MM.1S (cell line): ENCODE data around the gene TIAM1.

Experiments used
- DNase-seq: peaks from one replicate; pipeline ENCODE4 v3.0.0-alpha.2; 2015
- H2AFZ ChIP-seq: fragments of 300-600 bp; sonication (generic); 2 replicates; pipeline ENCODE4 v1.6.0; 2016; ENCODE audit warnings: antibody characterized with exemption, low read length
- H3F3A ChIP-seq: fragments of 300-600 bp; sonication (generic); 2 replicates; pipeline ENCODE4 v1.6.1; 2016; ENCODE audit warnings: mild to moderate bottlenecking, antibody characterized with exemption, low read length, moderate library complexity, mixed read lengths; ENCODE audit not compliant: insufficient read depth
- H3K27ac ChIP-seq: fragments of 300-600 bp; sonication (generic); 2 replicates; pipeline ENCODE4 v1.5.1; 2016; ENCODE audit warnings: mild to moderate bottlenecking, low read length
- H3K27me3 ChIP-seq: fragments of 300-600 bp; sonication (generic); replicated peaks from 2 replicates; pipeline ENCODE4 v1.6.0; 2016; ENCODE audit warnings: low read length; ENCODE audit not compliant: insufficient read depth
- H3K36me3 ChIP-seq: fragments of 300-600 bp; sonication (generic); replicated peaks from 2 replicates; pipeline ENCODE4 v1.6.1; 2016; ENCODE audit warnings: mild to moderate bottlenecking, low read length, mixed read lengths; ENCODE audit not compliant: insufficient read depth
- H3K4me1 ChIP-seq: fragments of 300-600 bp; sonication (generic); 2 replicates; pipeline ENCODE4 v1.6.1; 2016; ENCODE audit warnings: low read length, mixed read lengths
- H3K4me2 ChIP-seq: fragments of 300-600 bp; sonication (generic); 2 replicates; pipeline ENCODE4 v1.6.0; 2016; ENCODE audit warnings: low read depth, low read length
- H3K4me3 ChIP-seq: fragments of 300-600 bp; sonication (generic); 2 replicates; pipeline ENCODE4 v1.5.1; 2016; ENCODE audit warnings: low read length, mixed read lengths
- H3K79me2 ChIP-seq: fragments of 300-600 bp; sonication (generic); 2 replicates; pipeline ENCODE4 v1.6.1; 2016; ENCODE audit warnings: mixed run types, low read length, mixed read lengths
- H3K9ac ChIP-seq: fragments of 300-600 bp; sonication (generic); 2 replicates; pipeline ENCODE4 v1.6.1; 2016; ENCODE audit warnings: low read length, mixed read lengths
- H3K9me2 ChIP-seq: fragments of 300-600 bp; sonication (generic); replicated peaks from 2 replicates; pipeline ENCODE4 v1.6.1; 2016; ENCODE audit warnings: mild to moderate bottlenecking, low read length, mixed read lengths; ENCODE audit not compliant: insufficient read depth
- H3K9me3 ChIP-seq: fragments of 300-600 bp; sonication (generic); replicated peaks from 2 replicates; pipeline ENCODE4 v1.6.1; 2016; ENCODE audit warnings: mild to moderate bottlenecking, low read length, mixed read lengths; ENCODE audit not compliant: insufficient read depth
- H4K20me1 ChIP-seq: fragments of 300-600 bp; sonication (generic); 2 replicates; pipeline ENCODE4 v1.6.1; 2016; ENCODE audit warnings: mild to moderate bottlenecking, low read length, moderate library complexity, mixed read lengths; ENCODE audit not compliant: insufficient read depth
- CTCF ChIP-seq: fragments of 300-600 bp; sonication (generic); IDR thresholded peaks from 2 replicates; pipeline ENCODE4 v1.5.1; 2016; ENCODE audit warnings: antibody characterized with exemption, low read length, mixed read lengths
- EZH2 ChIP-seq: fragments of 300-600 bp; sonication (generic); optimal IDR thresholded peaks from 2 replicates; pipeline ENCODE3; 2017; ENCODE audit warnings: low read depth, mild to moderate bottlenecking, antibody characterized with exemption, low read length, mixed read lengths
- EZH2phosphoT487 ChIP-seq: fragments of 300-600 bp; sonication (generic); IDR thresholded peaks from 2 replicates; pipeline ENCODE4 v1.6.1; 2018; ENCODE audit warnings: antibody characterized with exemption, low read length

TIAM1 gene

DNA sequence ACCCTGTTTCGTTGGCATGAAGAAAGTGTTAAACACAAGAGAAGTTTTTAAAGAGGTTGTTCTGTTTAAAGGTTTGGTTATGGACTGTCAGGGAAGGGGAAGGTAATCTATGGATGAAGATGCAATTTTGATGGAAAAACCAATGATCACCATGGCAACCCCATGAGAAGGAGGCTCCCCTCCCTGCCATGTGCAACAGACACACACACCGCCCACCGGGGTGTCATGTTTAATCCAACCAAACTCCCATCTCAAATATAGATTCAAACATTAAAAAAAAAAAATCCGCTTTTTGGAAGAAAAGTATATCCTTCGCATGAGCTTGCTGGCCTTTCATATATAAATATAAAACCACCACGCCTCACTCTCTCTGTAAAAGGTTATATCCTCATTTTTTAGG, 224.9 kb downstream of the TIAM1 start:
- Histone ChIP-seq H3K27me3 (no peaks in the 10 kb centered on the region), H3K36me3 (no peaks in the 10 kb centered on the region), H3F3A (no peaks in the 10 kb centered on the region), H3K4me2 (no peak overlapping the region), H2AFZ (no peak overlapping the region), H3K4me1 (no peaks in the 10 kb centered on the region), H3K4me3 (no peak overlapping the region), H3K27ac (no peak overlapping the region), H3K79me2 (no peaks in the 10 kb centered on the region), H3K9me3 (no peaks in the 10 kb centered on the region), H3K9ac (no peak overlapping the region), H4K20me1 (no peaks in the 10 kb centered on the region), H3K9me2 (no peaks in the 10 kb centered on the region)
- no peak for DNase-seq
- TF ChIP-seq CTCF (no peak), EZH2phosphoT487 (no peak), EZH2 (no peak)

- no peak overlapping the region for H3K4me2 ChIP-seq
- no peaks in the 10 kb centered on the region for H3K4me1 ChIP-seq
- H2AFZ ChIP-seq: no peak overlapping the region
Observed at GRCh38 chr21:31117128-31117916, 226.7 kb downstream of the TIAM1 start.

GRCh38 chr21:31115249-31115648, 228.8 kb downstream of the TIAM1 start:
- no peaks in the 10 kb centered on the region for H3K36me3 ChIP-seq
- no peak overlapping the region for H3K4me2 ChIP-seq
- no peak for DNase-seq
- no peaks in the 10 kb centered on the region for H4K20me1 ChIP-seq
- H3K9me2 ChIP-seq: no peaks in the 10 kb centered on the region
- no peak overlapping the region for H3K4me3 ChIP-seq
- H2AFZ ChIP-seq: no peak overlapping the region
- H3K79me2 ChIP-seq: no peaks in the 10 kb centered on the region
- no peak overlapping the region for H3K9ac ChIP-seq
- no peaks in the 10 kb centered on the region for H3K9me3 ChIP-seq
- TF ChIP-seq EZH2 (no peak), EZH2phosphoT487 (no peak), CTCF (no peak)
- H3K27ac ChIP-seq: no peak overlapping the region
- H3K27me3 ChIP-seq: no peaks in the 10 kb centered on the region
- no peaks in the 10 kb centered on the region for H3K4me1 ChIP-seq
- H3F3A ChIP-seq: no peaks in the 10 kb centered on the region

More at GRCh38 chr21:31117128-31117916, 226.7 kb downstream of the TIAM1 start:
- Histone ChIP-seq H3K36me3 (no peaks in the 10 kb centered on the region), H3F3A (no peaks in the 10 kb centered on the region), H3K9me2 (no peaks in the 10 kb centered on the region), H4K20me1 (no peaks in the 10 kb centered on the region), H3K27me3 (no peaks in the 10 kb centered on the region), H3K4me3 (no peak overlapping the region), H3K79me2 (no peaks in the 10 kb centered on the region), H3K9ac (no peak overlapping the region), H3K9me3 (no peaks in the 10 kb centered on the region), H3K27ac (no peak overlapping the region)
- TF ChIP-seq CTCF (no peak), EZH2 (no peak), EZH2phosphoT487 (no peak)
- DNase-seq: no peak
